Stimulated activated CD4-positive, alpha-beta T cell treated with anti-CD3 and anti-CD28 coated beads, Interleukin-4, amount 100 ng/mL, for 24 hours (primary cell): ENCODE data around the gene PLEKHA4.
"Not testable (repeated sequence)": the region's sequence is repeated elsewhere in the genome, so short reads cannot be mapped to it uniquely, and the experiment has no call there.

Experiments used
- DNase-seq: peaks from one replicate; pipeline ENCODE4 v3.0.0-alpha.2; 2020

Gene PLEKHA4

GRCh38 chr19:48862827-48863226 lies 5.6 kb downstream of the PLEKHA4 start:
- DNase-seq = no peak

DNA sequence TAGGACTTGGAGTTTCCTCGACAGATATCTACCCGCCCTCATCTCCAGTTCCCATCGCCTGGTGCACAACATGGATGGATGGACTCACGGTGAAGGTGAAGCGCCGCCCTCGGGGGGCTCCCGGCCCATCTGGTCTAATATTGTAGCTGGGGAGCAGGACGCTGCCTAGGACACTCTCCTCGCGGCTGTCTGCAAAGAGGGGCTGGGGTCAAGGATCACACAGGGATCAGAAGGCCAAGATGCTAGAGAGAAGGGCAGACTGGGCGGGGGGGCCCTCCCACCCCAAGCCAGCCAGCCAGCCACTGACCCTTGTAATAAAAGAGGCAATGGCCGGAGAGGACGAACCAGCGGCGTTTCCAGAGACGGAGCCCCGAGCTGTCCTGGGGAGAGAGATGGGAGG lies 7.1 kb downstream of the PLEKHA4 start:
- no peak for DNase-seq

DNA sequence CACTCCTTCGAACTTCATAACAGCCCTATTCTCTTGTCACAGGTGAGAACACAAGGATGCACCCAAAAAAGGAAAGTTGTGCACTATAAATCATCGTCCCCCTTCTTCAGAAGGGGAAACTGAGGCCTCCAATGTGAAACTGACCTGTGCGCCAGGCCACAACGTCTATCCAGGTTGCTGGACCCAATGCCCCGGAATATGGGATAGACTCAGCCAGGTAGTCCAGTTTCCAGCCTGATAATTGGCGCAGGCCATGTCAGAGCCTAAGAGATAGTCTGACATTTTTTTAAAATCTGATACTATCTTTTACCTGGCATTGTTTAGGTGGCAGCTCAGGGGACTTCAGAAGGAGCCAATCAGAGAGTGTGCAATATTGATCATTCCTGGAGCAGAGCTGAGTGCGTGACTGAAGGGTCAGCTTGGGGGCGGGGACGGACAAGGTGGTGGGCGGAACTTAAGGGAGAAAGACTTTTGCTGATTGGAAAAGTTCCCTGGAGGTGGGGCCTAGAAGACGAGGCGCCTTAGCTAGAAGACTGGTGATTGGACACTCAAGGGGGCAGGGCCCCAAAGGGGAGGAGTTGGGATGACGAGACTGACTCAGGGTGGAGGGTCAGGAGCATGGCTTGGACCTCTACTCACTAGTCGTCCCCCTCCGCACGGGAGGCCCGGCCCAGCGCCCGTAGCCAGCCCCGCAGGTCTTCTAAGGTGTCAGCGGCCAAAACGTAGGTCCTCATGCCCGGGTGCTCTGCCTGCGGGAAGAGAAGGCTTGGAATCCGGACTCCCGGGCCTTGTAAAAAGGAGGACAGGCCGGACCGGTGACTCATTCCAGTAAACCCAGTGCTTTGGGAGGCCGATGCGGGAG lies 8.5 kb downstream of the PLEKHA4 start:
- no peak for DNase-seq

GRCh38 chr19:48858984-48859710 lies 9.3 kb downstream of the PLEKHA4 start:
- peak; percentile 77 for DNase-seq

GRCh38 chr19:48856921-48857320 lies 11.5 kb downstream of the PLEKHA4 start:
- DNase-seq = no peak

DNA sequence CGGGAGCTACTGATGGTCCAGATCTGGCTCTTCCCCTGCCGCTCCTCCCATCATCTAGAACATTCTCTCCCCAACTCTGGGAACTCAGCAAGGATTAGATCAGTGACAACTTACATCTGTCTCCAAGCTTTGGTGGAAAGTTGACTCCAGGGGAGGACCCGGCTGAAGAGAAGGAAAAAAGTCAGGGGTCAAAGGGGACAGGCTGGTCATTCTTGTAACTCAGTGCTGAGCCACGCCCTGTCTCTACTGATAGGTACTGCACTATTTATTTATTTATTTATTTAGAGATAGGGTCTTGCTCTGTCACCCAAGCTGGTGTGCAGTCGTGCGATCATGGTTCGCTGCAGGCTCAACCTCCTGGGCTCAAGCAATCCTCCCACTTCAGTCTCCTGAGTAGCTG lies 14.3 kb downstream of the PLEKHA4 start:
- DNase-seq = no peak

DNA sequence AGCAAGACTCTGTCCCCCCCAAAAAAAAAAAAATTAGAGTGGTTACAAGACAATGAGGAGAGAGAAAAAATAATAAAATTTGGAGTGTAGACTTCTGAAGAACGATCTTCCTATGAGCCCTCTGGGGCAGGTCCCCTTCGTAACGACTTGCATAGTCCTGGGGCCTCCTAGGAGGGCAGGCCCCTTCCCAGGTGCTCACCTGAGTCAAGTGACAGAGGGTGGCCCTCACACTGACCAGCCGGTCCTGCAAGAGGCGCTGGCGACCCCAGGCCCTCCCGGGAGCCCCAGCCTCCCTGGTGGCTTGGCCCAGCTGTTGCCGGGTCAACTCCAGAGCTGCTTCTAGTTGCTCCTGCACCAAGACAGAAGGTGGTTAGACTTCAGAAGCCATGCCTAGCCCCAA lies 14.9 kb downstream of the PLEKHA4 start:
- no peak for DNase-seq

- no peak for DNase-seq
These were observed 16.1 kb downstream of the PLEKHA4 start for GRCh38 chr19:48852292-48852691.

GRCh38 chr19:48846659-48847058 lies 21.8 kb downstream of the PLEKHA4 start:
- DNase-seq = not testable (repeated sequence)

- DNase-seq = no peak
These were observed 23.0 kb downstream of the PLEKHA4 start for GRCh38 chr19:48845384-48845783.

- DNase-seq = no peak
These were observed 23.9 kb downstream of the PLEKHA4 start for GRCh38 chr19:48844472-48844871.

DNA sequence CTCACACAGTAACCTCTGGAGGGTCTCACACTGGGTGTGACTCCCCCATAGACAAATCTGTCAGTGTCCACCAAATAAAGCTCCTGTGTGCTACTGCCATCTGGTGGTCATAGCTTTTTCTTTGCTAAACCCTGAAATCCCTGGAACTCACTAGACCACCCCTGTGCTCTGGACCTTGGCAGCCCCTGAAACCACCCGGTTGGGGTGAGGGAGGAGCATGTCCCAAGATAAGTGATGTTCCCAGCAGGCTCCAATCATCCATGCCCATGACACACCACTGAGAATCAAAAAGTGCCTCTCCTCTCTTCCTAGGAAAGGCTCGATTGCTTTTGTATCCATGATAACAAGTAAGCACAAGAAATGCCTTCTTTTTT lies 25.6 kb downstream of the PLEKHA4 start:
- DNase-seq = peak; percentile 55

DNA sequence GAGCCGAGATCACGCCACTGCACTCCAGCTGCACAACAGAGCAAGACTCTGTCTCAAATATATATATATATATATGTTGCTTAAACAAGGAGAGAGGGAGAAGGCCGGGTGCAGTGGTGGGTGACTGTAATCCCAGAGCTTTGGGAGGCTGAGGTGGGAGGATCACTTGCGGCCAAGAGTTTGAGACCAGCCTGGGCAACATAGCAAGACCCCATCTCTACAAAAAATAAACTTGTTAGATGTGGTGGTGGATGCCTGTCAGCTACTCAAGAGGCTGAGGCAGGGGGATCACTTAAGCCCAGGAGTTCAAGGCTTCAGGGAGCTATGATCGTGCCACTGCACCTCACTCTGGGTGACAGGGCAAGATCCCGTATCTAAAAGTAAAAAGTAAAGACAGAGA lies 26.8 kb downstream of the PLEKHA4 start:
- no peak for DNase-seq

- DNase-seq = no peak
These were observed 27.4 kb downstream of the PLEKHA4 start for GRCh38 chr19:48841047-48841446.

DNA sequence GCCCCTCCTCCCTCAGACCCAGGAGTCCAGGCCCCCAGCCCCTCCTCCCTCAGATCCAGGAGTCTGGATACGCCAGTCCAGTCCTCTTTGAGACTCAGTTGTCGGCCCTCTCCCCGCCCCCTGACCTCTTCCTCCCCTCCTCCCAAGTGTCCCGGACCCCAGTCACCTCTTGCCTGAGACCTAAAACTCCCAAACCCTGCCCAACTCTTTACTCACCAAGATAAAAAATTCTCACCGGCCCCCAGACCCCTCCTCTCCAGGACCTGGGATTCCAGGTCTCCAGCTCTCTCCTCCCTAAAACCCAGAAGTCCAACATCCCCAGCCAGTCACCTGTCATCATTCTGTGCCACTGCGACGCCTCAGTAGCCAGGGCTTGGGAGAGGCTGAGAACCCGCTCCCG lies 30.7 kb downstream of the PLEKHA4 start:
- DNase-seq = no peak

DNA sequence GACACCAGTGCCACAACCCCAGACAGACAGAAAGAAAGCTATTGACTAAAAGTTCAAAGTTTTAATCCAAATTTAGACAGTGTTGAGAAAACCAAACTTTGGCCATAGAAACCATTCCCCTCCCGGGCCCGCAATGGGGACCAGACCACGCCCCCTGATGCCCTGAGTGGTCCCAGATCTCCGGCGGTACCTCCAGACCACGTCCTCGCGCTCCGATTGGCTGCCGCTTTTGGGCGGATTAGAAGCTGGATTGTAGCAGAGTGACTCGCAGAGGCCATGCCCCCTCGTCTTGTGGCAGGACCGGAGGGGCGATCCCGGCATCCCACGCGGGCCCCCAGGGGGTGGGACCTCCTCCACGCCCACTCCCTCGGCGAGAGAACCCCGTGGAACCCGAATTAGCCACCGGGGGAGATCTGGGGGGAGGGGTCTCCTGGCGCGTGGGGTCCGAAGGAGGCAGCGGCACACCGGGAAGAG lies 31.3 kb downstream of the PLEKHA4 start:
- DNase-seq = peak; percentile 83

DNA sequence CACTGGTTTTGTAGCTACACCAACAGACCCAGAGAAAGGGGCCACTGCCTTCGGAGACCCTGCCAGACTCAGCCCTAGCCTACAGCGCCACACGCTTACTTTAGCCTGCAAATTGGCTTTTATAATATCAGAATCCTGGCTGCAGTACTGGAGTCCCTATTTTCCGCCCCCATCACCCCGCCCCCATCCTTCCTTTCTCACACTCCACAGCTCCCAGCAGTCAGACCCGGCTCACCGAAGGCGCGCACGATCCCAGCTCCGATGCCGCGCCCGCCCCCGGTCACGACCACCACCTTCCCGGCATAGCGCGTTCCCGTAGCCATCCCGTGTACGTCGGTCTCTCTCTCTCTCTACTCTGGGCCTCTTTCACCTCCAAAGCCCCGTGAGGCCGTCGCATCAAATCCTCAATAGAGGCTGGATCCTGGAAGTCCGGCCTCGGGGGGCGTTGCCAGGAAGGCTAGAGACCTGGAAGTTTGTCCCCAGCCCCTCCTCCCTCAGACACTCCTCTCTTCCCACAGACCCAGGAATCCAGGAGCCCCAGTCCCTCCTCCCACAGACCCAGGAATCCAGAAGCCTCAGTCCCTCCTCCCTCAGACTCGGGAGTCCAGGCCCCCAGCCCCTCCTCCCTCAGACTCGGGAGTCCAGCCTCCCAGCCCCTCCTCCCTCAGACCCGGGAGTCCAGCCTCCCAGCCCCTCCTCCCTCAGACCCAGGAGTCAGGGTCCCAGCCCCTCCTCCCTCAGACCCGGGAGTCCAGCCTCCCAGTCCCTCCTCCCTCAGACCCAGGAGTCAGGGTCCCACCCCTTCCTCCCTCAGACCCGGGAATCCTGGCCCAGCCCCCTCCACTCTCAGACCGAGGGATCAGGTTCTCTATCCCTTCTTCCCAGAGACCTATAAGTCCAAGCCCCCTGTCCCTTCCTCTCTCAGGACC lies 32.1 kb downstream of the PLEKHA4 start, which contains the start of gene HSD17B14:
TSS of gene HSD17B14 (minus strand) at position 403 of the 929 bp plus-strand sequence. CDS start at position 323, 80 bp downstream.
- no peak for DNase-seq

- DNase-seq = peak; percentile 96
These were observed 32.7 kb downstream of the PLEKHA4 start for GRCh38 chr19:48835734-48836088.

- DNase-seq = no peak
These were observed 34.4 kb downstream of the PLEKHA4 start for GRCh38 chr19:48833977-48834376.

GRCh38 chr19:48833049-48833448 lies 35.4 kb downstream of the PLEKHA4 start:
- DNase-seq = no peak

DNA sequence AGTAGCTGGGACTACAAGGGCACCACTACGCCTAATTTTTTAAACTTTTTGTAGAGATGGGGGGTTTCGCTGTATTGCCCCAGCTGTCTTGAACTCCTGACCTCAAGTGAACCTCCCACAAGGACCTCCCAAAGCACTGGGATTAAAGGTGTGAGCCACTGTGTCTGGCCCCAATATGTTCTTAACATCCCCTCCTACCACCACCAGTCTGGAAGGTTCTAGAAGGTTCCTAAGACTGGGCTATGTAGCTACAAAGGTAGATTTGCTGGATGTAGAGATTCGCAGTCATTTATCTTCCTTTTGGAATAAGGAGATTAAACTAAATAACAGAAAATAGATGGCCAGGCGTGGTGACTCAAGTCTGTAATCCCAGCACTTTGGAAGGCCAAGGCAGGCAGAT lies 37.5 kb downstream of the PLEKHA4 start:
- no peak for DNase-seq

- no peak for DNase-seq
These were observed 38.3 kb downstream of the PLEKHA4 start for GRCh38 chr19:48830088-48830487.

- no peak for DNase-seq
These were observed 41.8 kb downstream of the PLEKHA4 start for GRCh38 chr19:48826606-48827020.
